Small intestine (tissue), 7 donors: Measurements from ENCODE around the gene GDF7. TPM values are rescaled to one million over a fixed set of nuclear protein-coding genes. Genes with fewer than 3 reads are reported as not detected.

ENCODE experiments used
- DNase-seq, 2 donors: peaks; one replicate each; pipeline versions ENCODE4 v3.0.0 to v3.0.0-alpha.2; 2013
- FAIRE-seq: peaks from 2 replicates; lab custom pipeline; 2012; peaks lifted over from hg19 to GRCh38; lab: Jason Lieb, UNC
- H3K27ac ChIP-seq, 3 donors: one replicate each; pipeline ENCODE4 v1.5.1; 2013; ENCODE audit warnings: low read length in 2 of 3, mild to moderate bottlenecking in 2 of 3, control low read depth in 1 of 3, inconsistent platforms in 1 of 3, low read depth in 1 of 3, moderate library complexity in 1 of 3
- H3K27me3 ChIP-seq, 3 donors: one replicate each; pipeline ENCODE4 v1.6.1; 2013; ENCODE audit warnings: low read length in 3 of 3, inconsistent platforms in 1 of 3; ENCODE audit not compliant: control insufficient read depth in 3 of 3, insufficient read depth in 3 of 3
- H3K36me3 ChIP-seq, 3 donors: one replicate each; pipeline ENCODE4 v1.6.1; 2013; ENCODE audit warnings: low read length in 3 of 3, inconsistent platforms in 1 of 3, low read depth in 1 of 3, mild to moderate bottlenecking in 1 of 3, moderate library complexity in 1 of 3; ENCODE audit not compliant: control insufficient read depth in 3 of 3, insufficient read depth in 2 of 3
- H3K4me1 ChIP-seq, 3 donors: one replicate each; pipeline ENCODE4 v1.6.1; 2013; ENCODE audit warnings: low read length in 2 of 3, inconsistent platforms in 1 of 3, low read depth in 1 of 3, mild to moderate bottlenecking in 1 of 3, moderate library complexity in 1 of 3; ENCODE audit not compliant: control insufficient read depth in 3 of 3, insufficient read depth in 2 of 3
- H3K4me3 ChIP-seq, 3 donors: one replicate each; pipeline ENCODE4 v1.5.1; 2013; ENCODE audit warnings: low read length in 3 of 3, control low read depth in 1 of 3, inconsistent platforms in 1 of 3, low read depth in 1 of 3, mild to moderate bottlenecking in 1 of 3, moderate library complexity in 1 of 3
- H3K9me3 ChIP-seq, 2 donors: one replicate each; pipeline ENCODE4 v1.6.1; 2013; ENCODE audit warnings: low read depth in 1 of 2, low read length in 1 of 2; ENCODE audit not compliant: control insufficient read depth in 2 of 2, insufficient read depth in 1 of 2
- WGBS, 3 donors: extraction: QIAGEN DNeasy Blood & Tissue Kit; methylation state at CpG; one replicate each; pipeline ENCODE4 v1.1.7; 2013; 5-methylcytosine and 5-hydroxymethylcytosine counted together
- polyA plus RNA-seq, 4 donors: library from polyadenylated mRNA; stranded (reverse) in 3 of 4; unstranded in 1 of 4; fragments of 200-250 nt in 3 of 4; fragments of 120-200 nt in 1 of 4; gene quantifications; one replicate each; pipeline versions ENCODE4 v1.2.1 to v1.2.3, GENCODE V29; 2013
- donor health status: healthy with polysubstance abuse.
- donor health status: control.
- donor health status: control.
- donor health status: Bipolar disorder and iron deficiency.
- donor health status: healthy.

GDF7 gene
- polyA plus RNA-seq, 4 donors: 0.16 TPM; not detected in 2

DNA sequence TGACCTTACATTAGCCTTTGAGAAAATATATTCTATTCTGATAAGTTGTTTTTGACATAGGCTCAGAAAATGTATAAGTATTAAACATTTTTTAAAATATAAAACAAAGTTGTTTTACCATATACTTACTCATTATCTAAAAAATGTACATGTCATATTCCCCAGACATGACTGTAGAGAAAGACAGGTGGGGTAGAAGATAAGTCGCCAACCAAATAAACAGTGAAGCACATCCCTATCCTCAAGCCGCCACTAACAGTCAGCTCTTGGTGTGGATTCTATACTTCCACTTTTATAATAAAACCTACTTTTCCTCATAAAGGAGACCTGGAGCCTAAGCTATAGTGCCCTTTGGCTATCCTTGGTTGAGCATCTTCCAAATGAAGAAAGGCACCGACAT lies 26.4 kb downstream of the GDF7 start:
- peaks cover 0 to 22% (median 0%) of the 10 kb centered on the region in 3 donors for H3K36me3 ChIP-seq
- H3K27ac ChIP-seq: no peak overlapping the region
- no peak for DNase-seq
- H3K27me3 ChIP-seq: no peaks in the 10 kb centered on the region
- H3K4me1 ChIP-seq: no peaks in the 10 kb centered on the region
- FAIRE-seq: no peak
- no peak overlapping the region for H3K4me3 ChIP-seq
- peaks cover 0 to 3% of the 10 kb centered on the region in 2 donors for H3K9me3 ChIP-seq
- 92 to 98% (median 93%) methylated on average over 3 of the region's 3 CpGs for WGBS, 3 donors

DNA sequence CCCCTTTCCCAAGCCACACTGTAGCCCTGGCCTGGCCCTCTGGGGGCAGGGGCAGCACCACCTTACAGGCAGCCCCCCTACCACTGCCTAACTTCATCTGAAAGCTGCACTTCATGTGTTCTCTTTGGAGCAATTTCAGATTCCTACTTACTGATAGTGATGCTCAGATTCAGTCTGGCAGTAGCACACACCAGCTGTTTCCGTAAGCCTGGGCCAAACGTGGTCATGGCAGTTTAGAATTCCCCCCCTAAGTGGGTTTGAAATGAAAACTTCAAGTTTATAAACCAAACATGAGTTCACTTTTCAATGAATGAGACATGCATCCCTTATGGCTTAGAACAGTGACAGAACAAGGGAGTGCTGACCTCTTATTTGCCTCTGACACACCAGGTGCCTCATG lies 29.4 kb downstream of the GDF7 start:
- no peak for FAIRE-seq
- WGBS, 3 donors: 77 to 95% (median 87%) methylated on average over 2 of the region's 2 CpGs
- H3K9me3 ChIP-seq: no peaks in the 10 kb centered on the region
- peaks cover 0 to 23% (median 2%) of the 10 kb centered on the region in 3 donors for H3K36me3 ChIP-seq
- DNase-seq: no peak
- no peaks in the 10 kb centered on the region for H3K4me1 ChIP-seq
- no peak overlapping the region for H3K4me3 ChIP-seq
- no peak overlapping the region for H3K27ac ChIP-seq
- H3K27me3 ChIP-seq: no peaks in the 10 kb centered on the region

DNA sequence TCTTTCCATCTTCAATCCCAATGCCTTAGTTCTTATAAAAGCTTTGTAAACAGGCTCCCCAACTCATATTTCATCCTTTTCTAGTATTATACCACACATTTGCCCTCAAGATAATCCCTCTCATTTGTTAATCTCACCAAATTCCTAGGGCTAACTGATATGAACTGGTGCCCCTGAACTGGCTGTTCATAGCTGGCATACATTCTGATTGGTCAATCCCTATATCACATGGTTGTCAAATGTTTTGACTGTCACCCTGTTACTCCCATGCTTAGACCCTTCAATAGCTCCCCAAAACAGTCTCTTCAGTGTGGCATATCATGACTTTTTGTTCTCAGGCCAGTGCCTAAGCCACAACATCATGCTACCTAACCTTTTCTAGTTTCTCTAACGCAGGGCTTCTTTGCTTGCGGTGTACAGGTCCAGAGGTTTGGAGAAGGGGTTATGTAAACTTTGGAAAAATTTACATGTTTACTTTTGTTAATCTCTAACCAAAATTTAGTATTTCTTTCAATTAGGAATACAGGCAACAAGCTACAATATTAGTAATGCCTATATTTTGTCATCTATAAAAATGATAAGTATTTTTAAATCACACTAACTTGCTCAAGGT lies 30.5 kb downstream of the GDF7 start:
- no peaks in the 10 kb centered on the region for H3K9me3 ChIP-seq
- H3K36me3 ChIP-seq: peaks cover 0 to 23% (median 2%) of the 10 kb centered on the region in 3 donors
- no peaks in the 10 kb centered on the region for H3K4me1 ChIP-seq
- no peaks in the 10 kb centered on the region for H3K27me3 ChIP-seq
- H3K4me3 ChIP-seq: no peak overlapping the region
- H3K27ac ChIP-seq: no peak overlapping the region
- 91 to 97% (median 94%) methylated on average over 2 of the region's 2 CpGs for WGBS, 3 donors
- DNase-seq (no peak), FAIRE-seq (no peak)

DNA sequence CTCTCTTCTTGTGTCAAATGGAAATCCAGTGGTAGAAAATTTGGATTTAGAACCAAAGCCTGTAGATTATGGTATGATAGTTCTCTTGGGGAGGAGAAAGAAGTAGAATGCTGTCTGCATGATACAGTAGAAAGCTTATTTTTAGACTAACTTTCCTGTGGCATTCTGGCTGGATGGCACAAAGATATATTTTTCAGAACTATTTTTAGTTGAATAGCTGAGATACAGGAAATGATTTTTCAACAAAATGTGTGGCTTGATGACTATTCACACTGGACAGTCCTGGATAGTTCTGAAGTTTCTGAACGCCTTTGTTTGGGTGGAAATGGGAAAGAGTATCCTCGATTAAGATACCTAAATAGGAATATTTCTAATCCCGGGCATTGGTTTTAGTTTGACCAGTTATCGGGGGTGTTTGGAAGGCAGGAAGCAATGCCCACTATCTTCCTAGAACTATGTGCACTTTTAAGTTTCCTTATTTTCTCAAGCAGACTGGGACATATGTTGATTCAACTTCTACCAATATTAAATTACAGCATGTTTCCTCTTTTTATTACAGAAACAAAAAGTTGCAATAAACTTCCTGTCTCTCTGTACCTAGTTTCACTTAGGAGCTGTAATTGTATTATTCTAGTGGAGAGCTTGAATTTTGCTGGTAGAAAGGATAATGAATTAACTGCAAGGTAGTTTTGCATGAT lies 32.1 kb downstream of the GDF7 start:
- 66 to 87% (median 87%) methylated on average over 4 of the region's 4 CpGs for WGBS, 3 donors
- Histone ChIP-seq H3K4me1 (no peaks in the 10 kb centered on the region), H3K9me3 (no peaks in the 10 kb centered on the region), H3K4me3 (no peak overlapping the region), H3K36me3 (peaks cover 0 to 18% (median 2%) of the 10 kb centered on the region in 3 donors), H3K27ac (no peak overlapping the region), H3K27me3 (no peaks in the 10 kb centered on the region)
- FAIRE-seq (no peak), DNase-seq (no peak)

DNA sequence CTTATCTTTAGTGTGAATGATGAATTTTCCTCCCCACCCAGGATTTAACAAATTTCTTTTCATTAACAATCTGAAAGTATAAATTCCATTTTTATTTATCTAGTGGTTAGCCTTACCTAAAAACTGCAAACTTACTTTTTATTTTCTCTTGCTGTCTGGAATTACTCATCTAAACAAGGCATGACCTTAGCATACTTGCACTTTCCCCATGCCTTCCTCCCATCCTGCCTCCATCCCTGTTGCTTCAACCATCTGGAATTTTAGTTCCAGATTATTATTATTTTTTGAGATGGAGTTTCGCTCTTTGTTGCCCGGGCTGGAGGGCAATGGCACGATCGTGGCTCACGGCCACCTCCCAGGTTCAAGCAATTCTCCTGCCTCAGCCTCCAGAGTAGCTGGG lies 35.6 kb downstream of the GDF7 start:
- FAIRE-seq: no peak
- DNase-seq: no peak

DNA sequence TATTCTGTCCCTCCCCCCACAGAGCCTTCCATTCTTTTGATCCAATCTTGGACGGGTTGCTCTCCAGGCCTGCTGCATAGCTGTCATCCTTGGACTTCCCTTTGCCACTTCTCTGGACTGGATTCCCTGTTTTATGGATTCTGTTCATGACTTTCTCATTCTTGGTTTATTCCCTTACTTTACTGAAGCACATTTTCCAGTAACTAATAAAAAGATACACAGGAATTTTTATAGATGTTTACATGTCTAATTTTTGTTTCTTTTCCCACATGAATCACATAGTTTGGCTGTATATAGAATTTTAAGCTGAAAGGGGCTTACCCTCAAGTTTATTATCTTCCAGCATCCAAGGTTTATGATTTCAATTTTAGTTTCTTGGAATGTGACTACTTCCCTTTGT lies 37.9 kb downstream of the GDF7 start:
- no peak for DNase-seq
- H3K27ac ChIP-seq: no peak overlapping the region
- H3K27me3 ChIP-seq: no peaks in the 10 kb centered on the region
- WGBS, 3 donors: 84 to 92% (median 92%) methylated on average over 1 of the region's 1 CpG
- no peaks in the 10 kb centered on the region for H3K4me1 ChIP-seq
- H3K9me3 ChIP-seq: no peaks in the 10 kb centered on the region
- FAIRE-seq: no peak
- H3K4me3 ChIP-seq: no peak overlapping the region
- H3K36me3 ChIP-seq: peaks cover 0 to 3% (median 2%) of the 10 kb centered on the region in 3 donors

More for the DNA sequence above, 35.6 kb downstream of the GDF7 start:
- no peaks in the 10 kb centered on the region for H3K4me1 ChIP-seq
- no peaks in the 10 kb centered on the region for H3K9me3 ChIP-seq
- H3K27me3 ChIP-seq: no peaks in the 10 kb centered on the region
- 94 to 98% (median 96%) methylated on average over 5 of the region's 5 CpGs for WGBS, 3 donors
- no peak overlapping the region for H3K4me3 ChIP-seq
- H3K27ac ChIP-seq: no peak overlapping the region
- peaks cover 0 to 3% (median 2%) of the 10 kb centered on the region in 3 donors for H3K36me3 ChIP-seq

DNA sequence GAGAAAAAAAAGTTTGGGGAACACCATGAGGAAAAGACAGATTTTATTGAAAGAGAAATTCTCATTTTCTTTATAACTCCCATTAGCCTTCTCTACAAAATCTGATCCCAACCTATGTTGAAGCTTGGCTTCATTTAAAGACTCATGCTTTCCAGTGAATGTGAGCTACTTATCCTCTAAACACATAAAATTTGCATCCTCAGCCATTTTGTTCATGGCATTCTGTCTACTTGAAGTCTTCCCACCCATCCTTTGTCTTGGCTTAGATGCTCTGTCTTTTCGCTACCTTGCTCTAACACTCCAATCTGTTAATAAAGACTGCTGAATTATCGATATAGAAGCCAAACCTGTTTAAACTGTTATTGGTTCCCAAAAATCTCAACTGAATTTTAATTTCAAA lies 39.3 kb downstream of the GDF7 start:
- no peak overlapping the region for H3K27ac ChIP-seq
- H3K9me3 ChIP-seq: no peaks in the 10 kb centered on the region
- H3K4me1 ChIP-seq: no peaks in the 10 kb centered on the region
- 91 to 99% (median 98%) methylated on average over 2 of the region's 2 CpGs for WGBS, 3 donors
- no peaks in the 10 kb centered on the region for H3K27me3 ChIP-seq
- no peak for FAIRE-seq
- no peak overlapping the region for H3K4me3 ChIP-seq
- peaks cover 0 to under 1% (median 0%) of the 10 kb centered on the region in 3 donors for H3K36me3 ChIP-seq
- DNase-seq: no peak

DNA sequence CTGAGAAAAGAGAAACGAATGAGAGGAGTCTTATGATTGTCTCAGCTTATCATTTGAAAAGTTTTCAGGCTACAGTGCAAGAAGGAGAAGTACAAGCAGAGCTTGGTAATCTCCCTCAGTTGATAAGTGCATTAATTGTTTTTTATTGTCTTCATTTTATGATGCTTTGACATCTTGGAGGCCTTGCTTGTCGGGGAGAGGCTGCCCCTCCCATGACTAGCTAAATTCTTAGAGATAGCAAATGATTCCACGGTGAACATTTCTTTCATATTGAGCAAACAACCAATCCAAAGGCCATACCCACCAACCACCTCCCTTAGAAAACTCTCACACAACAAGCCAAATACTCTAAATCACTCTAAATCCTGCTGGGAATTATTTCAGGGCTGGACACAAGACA lies 39.8 kb downstream of the GDF7 start:
- H3K36me3 ChIP-seq: peaks cover 0 to 5% (median 0%) of the 10 kb centered on the region in 3 donors
- no peak overlapping the region for H3K4me3 ChIP-seq
- FAIRE-seq (no peak), DNase-seq (peak; percentile 18 to 53)
- H3K4me1 ChIP-seq: no peaks in the 10 kb centered on the region
- H3K9me3 ChIP-seq: peaks cover 0 to 5% of the 10 kb centered on the region in 2 donors
- 21 to 67% (median 39%) methylated on average over 3 of the region's 3 CpGs for WGBS, 3 donors
- H3K27ac ChIP-seq: no peak overlapping the region
- H3K27me3 ChIP-seq: no peaks in the 10 kb centered on the region
